ENCODE data around the gene KCNK3. TPM values are rescaled to one million over a fixed set of nuclear protein-coding genes. Genes with fewer than 3 reads are reported as not detected.

The KCNK3 gene
- total RNA-seq, 2 experiments from 2014 or later = not detected

- intact Hi-C loops (cut with micrococcal nuclease; ENCODE audit: unreplicated experiment) = no loop called here
- no peaks in the 10 kb centered on the region for H4K20me1 ChIP-seq (ENCODE audit: insufficient read depth, low read length)
- no peak overlapping the region for H3K27ac ChIP-seq (ENCODE audit: low read depth, low read length, poor library complexity, severe bottlenecking)
- H3K4me3 ChIP-seq (ENCODE audit: low read depth, low read length, poor library complexity, severe bottlenecking) = no peak overlapping the region
- no peak overlapping the region for H3K4me2 ChIP-seq (ENCODE audit: low read length)
- DNase-seq (ENCODE audit: low spot score) = no peak
- H2AFZ ChIP-seq (ENCODE audit: low read length) = no peak overlapping the region
- CTCF ChIA-PET (ENCODE audit: unreplicated experiment) = no interaction called here
- H3K4me1 ChIP-seq (ENCODE audit: insufficient read depth, low read length, poor library complexity, severe bottlenecking) = no peaks in the 10 kb centered on the region
- no peaks in the 10 kb centered on the region for H3K9me2 ChIP-seq (ENCODE audit: insufficient read depth, low read length)
- H3K9me3 ChIP-seq (ENCODE audit: low read length) = no peaks in the 10 kb centered on the region
- BruUV-seq (replicated peaks) = no TSS peak
- H3K36me3 ChIP-seq (ENCODE audit: insufficient read depth, low read length) = no peaks in the 10 kb centered on the region
- no peak for TF ChIP-seq EZH2phosphoT487 (IDR thresholded peaks at IDR 0.05; ENCODE audit: borderline replicate concordance, low read depth, low read length)
- TF ChIP-seq, protein P1, sequence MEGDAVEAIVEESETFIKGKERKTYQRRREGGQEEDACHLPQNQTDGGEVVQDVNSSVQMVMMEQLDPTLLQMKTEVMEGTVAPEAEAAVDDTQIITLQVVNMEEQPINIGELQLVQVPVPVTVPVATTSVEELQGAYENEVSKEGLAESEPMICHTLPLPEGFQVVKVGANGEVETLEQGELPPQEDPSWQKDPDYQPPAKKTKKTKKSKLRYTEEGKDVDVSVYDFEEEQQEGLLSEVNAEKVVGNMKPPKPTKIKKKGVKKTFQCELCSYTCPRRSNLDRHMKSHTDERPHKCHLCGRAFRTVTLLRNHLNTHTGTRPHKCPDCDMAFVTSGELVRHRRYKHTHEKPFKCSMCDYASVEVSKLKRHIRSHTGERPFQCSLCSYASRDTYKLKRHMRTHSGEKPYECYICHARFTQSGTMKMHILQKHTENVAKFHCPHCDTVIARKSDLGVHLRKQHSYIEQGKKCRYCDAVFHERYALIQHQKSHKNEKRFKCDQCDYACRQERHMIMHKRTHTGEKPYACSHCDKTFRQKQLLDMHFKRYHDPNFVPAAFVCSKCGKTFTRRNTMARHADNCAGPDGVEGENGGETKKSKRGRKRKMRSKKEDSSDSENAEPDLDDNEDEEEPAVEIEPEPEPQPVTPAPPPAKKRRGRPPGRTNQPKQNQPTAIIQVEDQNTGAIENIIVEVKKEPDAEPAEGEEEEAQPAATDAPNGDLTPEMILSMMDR (conservative IDR thresholded peaks at IDR 0.05; ENCODE audit: low read length) = no peak
- no peaks in the 10 kb centered on the region for H3K79me2 ChIP-seq (ENCODE audit: insufficient read depth, low read depth, low read length)
- POLR2A ChIA-PET = no interaction called here
These were observed 41.1 kb upstream of the KCNK3 start for GRCh38 chr2:26651470-26651771.

DNA sequence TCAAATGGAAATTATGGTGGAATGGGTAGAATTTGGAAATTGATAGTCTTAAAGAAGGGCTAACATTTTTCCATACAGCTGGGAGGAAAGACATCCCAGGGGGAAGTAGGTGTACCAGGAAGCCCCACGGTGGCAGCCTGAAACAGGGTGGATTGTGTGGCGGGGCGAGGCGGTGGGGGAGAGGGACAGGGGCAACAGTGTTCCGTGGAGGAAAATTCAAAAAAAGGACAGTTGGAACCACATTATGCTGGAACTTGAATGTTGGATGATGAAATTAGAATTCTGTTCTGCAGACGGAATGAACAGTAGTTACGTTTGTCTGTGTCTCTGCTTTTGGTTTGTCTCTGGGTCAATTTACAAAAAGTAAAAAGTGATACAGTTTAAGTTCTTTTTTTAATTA, 40.7 kb upstream of the KCNK3 start:
- Histone ChIP-seq H3K4me1 (ENCODE audit: insufficient read depth, low read length, poor library complexity, severe bottlenecking) (no peaks in the 10 kb centered on the region), H2AFZ (ENCODE audit: low read length) (no peak overlapping the region), H4K20me1 (ENCODE audit: insufficient read depth, low read length) (no peaks in the 10 kb centered on the region), H3K4me3 (ENCODE audit: low read depth, low read length, poor library complexity, severe bottlenecking) (no peak overlapping the region), H3K4me2 (ENCODE audit: low read length) (no peak overlapping the region), H3K27ac (ENCODE audit: low read depth, low read length, poor library complexity, severe bottlenecking) (no peak overlapping the region), H3K9me2 (ENCODE audit: insufficient read depth, low read length) (no peaks in the 10 kb centered on the region), H3K9me3 (ENCODE audit: low read length) (no peaks in the 10 kb centered on the region), H3K36me3 (ENCODE audit: insufficient read depth, low read length) (no peaks in the 10 kb centered on the region), H3K79me2 (ENCODE audit: insufficient read depth, low read depth, low read length) (no peaks in the 10 kb centered on the region)
- TF ChIP-seq EZH2phosphoT487 (IDR thresholded peaks at IDR 0.05; ENCODE audit: borderline replicate concordance, low read depth, low read length) = no peak
- TF ChIP-seq, protein P1 (conservative IDR thresholded peaks at IDR 0.05; ENCODE audit: low read length) = no peak
- BruUV-seq (replicated peaks) = no TSS peak
- CTCF ChIA-PET (ENCODE audit: unreplicated experiment) = no interaction called here
- DNase-seq (ENCODE audit: low spot score) = no peak
- POLR2A ChIA-PET = no interaction called here
- intact Hi-C loops (cut with micrococcal nuclease; ENCODE audit: unreplicated experiment) = no loop called here

DNA sequence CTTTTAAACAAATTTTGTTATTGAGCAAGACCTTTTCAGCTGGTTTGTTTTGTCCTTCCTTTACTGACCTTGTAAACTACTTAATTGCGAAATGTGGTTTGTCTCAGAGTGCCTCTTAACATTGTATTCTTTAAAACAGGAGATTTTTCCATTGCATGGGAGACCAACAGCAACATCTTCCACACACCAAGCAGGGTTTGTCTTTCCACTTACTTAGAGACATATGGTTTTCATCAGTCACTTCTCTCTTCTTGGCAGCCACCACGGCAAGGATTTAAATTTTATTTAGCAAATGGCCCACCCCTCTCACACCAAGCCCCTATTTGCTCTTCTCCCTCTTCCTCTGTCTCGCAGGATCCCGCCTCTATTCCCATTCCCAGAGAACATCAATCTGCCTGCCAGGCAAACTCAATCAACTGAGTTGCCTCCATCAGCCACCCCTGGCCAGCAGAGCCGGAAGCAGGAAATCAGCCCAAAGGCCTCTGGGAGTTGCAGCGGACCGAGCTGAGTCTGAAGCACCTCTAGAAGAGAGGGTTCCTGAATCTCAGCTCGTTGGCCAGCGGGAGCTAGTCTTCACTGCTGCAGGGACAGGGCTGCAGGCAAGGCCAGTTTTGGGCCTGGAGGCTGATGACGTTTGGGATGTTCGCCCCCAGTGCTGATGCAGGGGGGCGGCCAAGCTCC, 40.0 kb upstream of the KCNK3 start:
- Histone ChIP-seq H3K79me2 (ENCODE audit: insufficient read depth, low read depth, low read length) (no peaks in the 10 kb centered on the region), H3K9me3 (ENCODE audit: low read length) (no peaks in the 10 kb centered on the region), H2AFZ (ENCODE audit: low read length) (no peak overlapping the region), H3K4me2 (ENCODE audit: low read length) (no peak overlapping the region), H3K36me3 (ENCODE audit: insufficient read depth, low read length) (no peaks in the 10 kb centered on the region), H3K9me2 (ENCODE audit: insufficient read depth, low read length) (no peaks in the 10 kb centered on the region), H3K4me1 (ENCODE audit: insufficient read depth, low read length, poor library complexity, severe bottlenecking) (no peaks in the 10 kb centered on the region), H4K20me1 (ENCODE audit: insufficient read depth, low read length) (no peaks in the 10 kb centered on the region), H3K4me3 (ENCODE audit: low read depth, low read length, poor library complexity, severe bottlenecking) (no peak overlapping the region), H3K27ac (ENCODE audit: low read depth, low read length, poor library complexity, severe bottlenecking) (no peak overlapping the region)
- intact Hi-C loops (cut with micrococcal nuclease; ENCODE audit: unreplicated experiment) = no loop called here
- no TSS peak for BruUV-seq (replicated peaks)
- POLR2A ChIA-PET = no interaction called here
- TF ChIP-seq EZH2phosphoT487 (IDR thresholded peaks at IDR 0.05; ENCODE audit: borderline replicate concordance, low read depth, low read length) = no peak
- DNase-seq (ENCODE audit: low spot score) = no peak
- CTCF ChIA-PET (ENCODE audit: unreplicated experiment) = no interaction called here
